Uterus (tissue), 4 donors: Measurements from ENCODE around the gene CHRM4. TPM values are rescaled to one million over a fixed set of nuclear protein-coding genes. Genes with fewer than 3 reads are reported as not detected.
A peak's percentile ranks its signal among the peaks of the same experiment; 100 is the strongest.

Source experiments
- DNase-seq, 2 donors: peaks; one replicate each; pipeline ENCODE4 v3.0.0-alpha.2; 2019 to 2020
- H3K27ac ChIP-seq, 2 donors: fragments of 200-600 bp; sonication (generic); 1 replicate in 1 of 2; 2 replicates in 1 of 2; pipeline ENCODE4 v1.5.1; 2016 to 2018
- H3K27me3 ChIP-seq, 2 donors: fragments of 200-600 bp; sonication (generic); one replicate each; pipeline ENCODE4 v1.5.1; 2018 to 2019; ENCODE audit warnings: control low read depth in 1 of 2
- H3K36me3 ChIP-seq, 2 donors: fragments of 200-600 bp; sonication (generic); one replicate each; pipeline ENCODE4 v1.5.1; 2019; ENCODE audit warnings: control low read depth in 1 of 2
- H3K4me1 ChIP-seq, 2 donors: fragments of 200-600 bp; sonication (generic); one replicate each; pipeline ENCODE4 v1.5.1; 2018 to 2019; ENCODE audit warnings: control low read depth in 1 of 2
- H3K4me3 ChIP-seq, 2 donors: fragments of 200-600 bp; sonication (generic); 1 replicate in 1 of 2; 2 replicates in 1 of 2; pipeline ENCODE4 v1.5.1; 2018 to 2019; ENCODE audit warnings: mild to moderate bottlenecking in 1 of 2
- H3K9me3 ChIP-seq, 2 donors: fragments of 200-600 bp; sonication (generic); one replicate each; pipeline ENCODE4 v1.5.1; 2019; ENCODE audit warnings: control low read depth in 1 of 2
- CTCF ChIP-seq, 4 experiments: fragments of 200-600 bp in 2 of 4; fragments of 450-650 bp in 2 of 4; sonication (generic) in 2 of 4; IDR thresholded peaks; one replicate each; pipeline ENCODE4 v1.5.1; 2016 to 2019; ENCODE audit warnings: antibody characterized with exemption in 4 of 4, mild to moderate bottlenecking in 2 of 4, moderate library complexity in 1 of 4
- POLR2A ChIP-seq, 2 donors: fragments of 450-650 bp; IDR thresholded peaks; one replicate each; pipeline ENCODE4 v1.6.1; 2016; ENCODE audit warnings: antibody characterized with exemption in 2 of 2, mild to moderate bottlenecking in 1 of 2, moderate library complexity in 1 of 2
- intact Hi-C: fragments of 100-400 bp; cut with DNase I; formaldehyde crosslinking; loops from one replicate; pipeline ENCODE4 v1.15.1; 2023; ENCODE audit warnings: low total_unique reads
- total RNA-seq, 4 donors: library from RNA; depleted of rRNA in 3 of 4; stranded (reverse); fragments of >200 nt in 3 of 4; gene quantifications; one replicate each; pipeline versions ENCODE4 v1.1.0 to v1.2.4, GENCODE V29; 2014 to 2023
- donor health status: DM: yes; HTN: yes; CAD: no.

Gene CHRM4
- total RNA-seq, 4 donors from 2014 or later = 0.14 to 0.67 TPM; not detected in 2

- DNase-seq = no peak
- TF ChIP-seq POLR2A (IDR thresholded peaks at IDR 0.05) (no peak), CTCF (IDR thresholded peaks at IDR 0.05) (no peak)
- peak overlapping the region; percentile 58 to 67 for H3K27ac ChIP-seq
- no peaks in the 10 kb centered on the region for H3K36me3 ChIP-seq
- no peaks in the 10 kb centered on the region for H3K27me3 ChIP-seq
- no peaks in the 10 kb centered on the region for H3K9me3 ChIP-seq
- H3K4me3 ChIP-seq = no peak overlapping the region
- H3K4me1 ChIP-seq = peaks cover 0 to 7% of the 10 kb centered on the region in 2 donors
- intact Hi-C loops = no loop called here
These were observed 29.2 kb downstream of the CHRM4 start for GRCh38 chr11:46362156-46363030.

- no peak overlapping the region for H3K4me3 ChIP-seq
- peak overlapping the region; percentile 58 to 67 for H3K27ac ChIP-seq
- H3K9me3 ChIP-seq = no peaks in the 10 kb centered on the region
- H3K4me1 ChIP-seq = peaks cover 0 to 7% of the 10 kb centered on the region in 2 donors
- intact Hi-C loops = no loop called here
- TF ChIP-seq CTCF (IDR thresholded peaks at IDR 0.05) (no peak), POLR2A (IDR thresholded peaks at IDR 0.05) (no peak)
- no peak for DNase-seq
- H3K27me3 ChIP-seq = no peaks in the 10 kb centered on the region
- no peaks in the 10 kb centered on the region for H3K36me3 ChIP-seq
These were observed 30.1 kb downstream of the CHRM4 start for GRCh38 chr11:46361283-46362155.

- no peak for TF ChIP-seq CTCF (IDR thresholded peaks at IDR 0.05)
- Histone ChIP-seq H3K4me1 (peaks cover 0 to 7% of the 10 kb centered on the region in 2 donors), H3K4me3 (no peak overlapping the region), H3K9me3 (no peaks in the 10 kb centered on the region), H3K36me3 (no peaks in the 10 kb centered on the region), H3K27ac (peak overlapping the region; percentile 58 to 67), H3K27me3 (no peaks in the 10 kb centered on the region)
- no peak for DNase-seq
- intact Hi-C loops = no loop called here
These were observed 30.7 kb downstream of the CHRM4 start for GRCh38 chr11:46360878-46361277.

- peaks cover 0 to 7% of the 10 kb centered on the region in 2 donors for H3K4me1 ChIP-seq
- no peak for DNase-seq
- H3K27me3 ChIP-seq = no peaks in the 10 kb centered on the region
- no peaks in the 10 kb centered on the region for H3K36me3 ChIP-seq
- H3K9me3 ChIP-seq = no peaks in the 10 kb centered on the region
- no peak overlapping the region for H3K27ac ChIP-seq
- H3K4me3 ChIP-seq = no peak overlapping the region
- no peak for TF ChIP-seq POLR2A (IDR thresholded peaks at IDR 0.05)
- no peak for TF ChIP-seq CTCF (IDR thresholded peaks at IDR 0.05)
- intact Hi-C loops = no loop called here
These were observed 31.6 kb downstream of the CHRM4 start for GRCh38 chr11:46359953-46360352.
